SK-N-SH treated with all-trans-retinoic acid at 6 μM for 48 hours (cell line): Measurements from ENCODE around the gene ELOVL6.

Experiments used
- ATAC-seq: fragments of 200-7000 bp; cut with Tn5 transposase; 3 replicates; pipeline ENCODE4 v1.9.1; 2020; ENCODE audit warnings: mild to moderate bottlenecking, moderate library complexity
- ARNTL ChIP-seq: fragments of 450-650 bp; formaldehyde crosslinking; IDR thresholded peaks from 2 replicates; pipeline ENCODE4 v1.5.0; 2020; ENCODE audit warnings: low read depth, mild to moderate bottlenecking, moderate library complexity, borderline replicate concordance
- BACH2 ChIP-seq: fragments of 250-450 bp; sonication (Bioruptor Pico); IDR thresholded peaks from 2 replicates; pipeline ENCODE4 v1.9.0; 2021; ENCODE audit warnings: mild to moderate bottlenecking, borderline replicate concordance
- CSRNP3 ChIP-seq: fragments of 250-450 bp; sonication (Bioruptor Pico); IDR thresholded peaks from 2 replicates; pipeline ENCODE4 v1.5.1; 2021; ENCODE audit warnings: mild to moderate bottlenecking, moderate library complexity
- ESRRG ChIP-seq: fragments of 250-450 bp; sonication (Bioruptor Pico); IDR thresholded peaks from 2 replicates; pipeline ENCODE4 v1.6.1; 2021; ENCODE audit warnings: mild to moderate bottlenecking
- GLIS3 ChIP-seq: fragments of 250-450 bp; sonication (Bioruptor Pico); IDR thresholded peaks from 2 replicates; pipeline ENCODE4 v1.5.0; 2020; ENCODE audit warnings: mild to moderate bottlenecking, moderate library complexity
- ISL1 ChIP-seq: fragments of 250-450 bp; sonication (Bioruptor Pico); IDR thresholded peaks from 2 replicates; pipeline ENCODE4 v2.1.2; 2022; ENCODE audit warnings: mild to moderate bottlenecking, moderate library complexity
- PATZ1 ChIP-seq: fragments of 250-450 bp; sonication (Bioruptor Pico); IDR thresholded peaks from 2 replicates; pipeline ENCODE4 v1.8.0; 2020; ENCODE audit warnings: mild to moderate bottlenecking, moderate library complexity, borderline replicate concordance
- POU6F1 ChIP-seq: fragments of 250-450 bp; sonication (Bioruptor Pico); IDR thresholded peaks from 2 replicates; pipeline ENCODE4 v1.8.0; 2021; ENCODE audit warnings: low read depth, mild to moderate bottlenecking, moderate library complexity, borderline replicate concordance
- RARB ChIP-seq: fragments of 250-450 bp; sonication (Bioruptor Pico); IDR thresholded peaks from 2 replicates; pipeline ENCODE4 v1.8.0; 2021; ENCODE audit warnings: mild to moderate bottlenecking, moderate library complexity
- SNAI2 ChIP-seq: fragments of 250-450 bp; sonication (Bioruptor Pico); IDR thresholded peaks from 2 replicates; pipeline ENCODE4 v1.5.0; 2020; ENCODE audit warnings: mild to moderate bottlenecking, moderate library complexity
- TCF4 ChIP-seq: fragments of 250-450 bp; sonication (Bioruptor Pico); IDR thresholded peaks from 2 replicates; pipeline ENCODE4 v1.8.0; 2021; ENCODE audit warnings: mild to moderate bottlenecking, moderate library complexity, borderline replicate concordance
- TOX ChIP-seq: fragments of 250-450 bp; sonication (Bioruptor Pico); IDR thresholded peaks from 2 replicates; pipeline ENCODE4 v1.8.0; 2021; ENCODE audit warnings: mild to moderate bottlenecking, moderate library complexity, borderline replicate concordance
- TSHZ2 ChIP-seq: fragments of 250-450 bp; sonication (Bioruptor Pico); IDR thresholded peaks from 2 replicates; pipeline ENCODE4 v1.5.0; 2020; ENCODE audit warnings: mild to moderate bottlenecking, moderate library complexity
- ZC3H10 ChIP-seq: fragments of 250-450 bp; sonication (Bioruptor Pico); IDR thresholded peaks from 2 replicates; pipeline ENCODE4 v1.5.1; 2021; ENCODE audit warnings: mild to moderate bottlenecking, moderate library complexity
- ZFP3 ChIP-seq: fragments of 250-450 bp; sonication (Bioruptor Pico); IDR thresholded peaks from 2 replicates; pipeline ENCODE4 v1.5.0; 2020; ENCODE audit warnings: mild to moderate bottlenecking, moderate library complexity
- ZNF565 ChIP-seq: fragments of 450-650 bp; formaldehyde crosslinking; conservative IDR thresholded peaks from 2 replicates; pipeline ENCODE4 v1.5.0; 2020; ENCODE audit warnings: low read depth, mild to moderate bottlenecking, moderate library complexity
- ZNF70 ChIP-seq: fragments of 450-650 bp; formaldehyde crosslinking; IDR thresholded peaks from 2 replicates; pipeline ENCODE4 v1.5.0; 2020; ENCODE audit warnings: mild to moderate bottlenecking, moderate library complexity

The ELOVL6 gene

GRCh38 chr4:110160618-110161017 lies 37.8 kb downstream of the ELOVL6 start (continued):
- TF ChIP-seq PATZ1 (CRISPR knock-in tag) (no peak), ZNF565 (CRISPR knock-in tag) (no peak), ESRRG (CRISPR knock-in tag) (no peak), SNAI2 (CRISPR knock-in tag) (no peak), CSRNP3 (CRISPR knock-in tag) (no peak), TOX (CRISPR knock-in tag) (no peak), ZNF70 (no peak), ZFP3 (CRISPR knock-in tag) (no peak), GLIS3 (CRISPR knock-in tag) (no peak)

GRCh38 chr4:110159541-110159940 lies 38.9 kb downstream of the ELOVL6 start:
- ATAC-seq: no peak
- TF ChIP-seq TCF4 (CRISPR knock-in tag): no peak
- no peak for TF ChIP-seq GLIS3 (CRISPR knock-in tag)
- TF ChIP-seq TSHZ2 (CRISPR knock-in tag): no peak
- TF ChIP-seq PATZ1 (CRISPR knock-in tag): no peak
- no peak for TF ChIP-seq POU6F1 (CRISPR knock-in tag)
- TF ChIP-seq ZNF565 (CRISPR knock-in tag): no peak
- no peak for TF ChIP-seq CSRNP3 (CRISPR knock-in tag)

- no peak for ATAC-seq
- TF ChIP-seq ZNF565 (CRISPR knock-in tag) (no peak), ISL1 (no peak), ZNF70 (no peak), TCF4 (CRISPR knock-in tag) (no peak), TOX (CRISPR knock-in tag) (no peak), CSRNP3 (CRISPR knock-in tag) (no peak), ZC3H10 (CRISPR knock-in tag) (no peak), TSHZ2 (CRISPR knock-in tag) (no peak), SNAI2 (CRISPR knock-in tag) (no peak), POU6F1 (CRISPR knock-in tag) (no peak), GLIS3 (CRISPR knock-in tag) (no peak), RARB (CRISPR knock-in tag) (no peak), BACH2 (CRISPR knock-in tag) (no peak), ARNTL (no peak)
Measured at GRCh38 chr4:110157580-110157979, 40.8 kb downstream of the ELOVL6 start.
